IMR-90 (cell line): ENCODE results near the gene ZNF548.

Source experiments
- BHLHE40 ChIP-seq: fragments of 150-350 bp; IDR thresholded peaks from 2 replicates; pipeline ENCODE4 v1.6.1; 2016; ENCODE audit warnings: mild to moderate bottlenecking, low read depth, low read length
- CTCF ChIP-seq: conservative IDR thresholded peaks from 2 replicates; pipeline ENCODE4 v1.5.1; 2012; ENCODE audit warnings: mild to moderate bottlenecking, low read depth, low read length, improper control_type of control experiment
- MXI1 ChIP-seq: IDR thresholded peaks from 2 replicates; pipeline ENCODE4 v1.6.1; 2012; ENCODE audit warnings: low read depth, mild to moderate bottlenecking, low read length, moderate library complexity, borderline replicate concordance
- POLR2A ChIP-seq: IDR thresholded peaks from 2 replicates; pipeline ENCODE4 v1.6.1; 2012; ENCODE audit warnings: mild to moderate bottlenecking, low read depth, low read length
- RAD21 ChIP-seq: IDR thresholded peaks from 2 replicates; pipeline ENCODE4 v1.6.1; 2012; ENCODE audit warnings: low read length, improper control_type of control experiment
- RCOR1 ChIP-seq: IDR thresholded peaks from 2 replicates; pipeline ENCODE4 v1.6.1; 2012; ENCODE audit warnings: mild to moderate bottlenecking, low read length, improper control_type of control experiment; ENCODE audit not compliant: insufficient replicate concordance
- RFX5 ChIP-seq: IDR thresholded peaks from 2 replicates; pipeline ENCODE4 v1.8.0; 2012; ENCODE audit warnings: low read depth, mild to moderate bottlenecking, low read length, moderate library complexity
- SMC3 ChIP-seq: fragments of 150-350 bp; IDR thresholded peaks from 2 replicates; pipeline ENCODE4 v1.6.1; 2016; ENCODE audit warnings: low read depth, mild to moderate bottlenecking, antibody characterized with exemption, low read length, moderate library complexity
- USF2 ChIP-seq: fragments of 150-350 bp; IDR thresholded peaks from 2 replicates; pipeline ENCODE4 v1.6.1; 2017; ENCODE audit warnings: mild to moderate bottlenecking, antibody characterized with exemption, low read length, low read depth

GRCh38 chr19:57362997-57363687 is 26.5 kb upstream of the ZNF548 start, which contains the start of the genes TRAPPC2B and ZNF547:
- TF ChIP-seq MXI1 (no peak; the same call in 1 of the 2 replicates), CTCF (no peak), USF2 (peak; percentile 34), POLR2A (peak; percentile 88), BHLHE40 (peak; percentile 50; the same call in 1 of the 2 replicates), RCOR1 (no peak), SMC3 (no peak), RFX5 (0 out of 2 replicates have a peak, but pooled peaks have one; percentile 21), RAD21 (no peak)
